ENCODE results near the gene WDR73. TPM values are rescaled to one million over a fixed set of nuclear protein-coding genes. Genes with fewer than 3 reads are reported as not detected.

The WDR73 gene
- polyA plus RNA-seq, 1 experiment: 18.7 TPM

GRCh38 chr15:84600331-84600686, 53.8 kb downstream of the WDR73 start:
- H3K9me3 ChIP-seq (ENCODE audit: control insufficient read depth, insufficient read depth, low read length): no peaks in the 10 kb centered on the region; the same call in 1 of the 2 replicates
- CTCF ChIA-PET: interaction anchor here (1.4 to 5.5 kb wide), 2 partner anchors 12 to 32 kb away, joined by 3 to 39 read pairs; no protein-coding TSS in a partner anchor
- peak; percentile 59 for DNase-seq (ENCODE audit: low read depth, low spot score)
- no peak overlapping the region for H3K27ac ChIP-seq (ENCODE audit: low read depth, low read length)
- H3K4me3 ChIP-seq (ENCODE audit: low read depth, low read length): peak overlapping the region; percentile 99
- POLR2A ChIA-PET: interaction anchor here (0.6 kb wide), 1 partner anchor 9 kb away, joined by 3 read pairs; no protein-coding TSS in a partner anchor
- no peak for TF ChIP-seq CTCF (IDR thresholded peaks at IDR 0.05; ENCODE audit: low read depth, low read length)
- H3K27me3 ChIP-seq (ENCODE audit: control insufficient read depth, insufficient read depth, low read length): peaks cover 9% of the 10 kb centered on the region

GRCh38 chr15:84599906-84600305, 54.2 kb downstream of the WDR73 start:
- H3K9me3 ChIP-seq (ENCODE audit: control insufficient read depth, insufficient read depth, low read length): no peaks in the 10 kb centered on the region; the same call in 1 of the 2 replicates
- H3K27me3 ChIP-seq (ENCODE audit: control insufficient read depth, insufficient read depth, low read length): peaks cover 9% of the 10 kb centered on the region
- POLR2A ChIA-PET: interaction anchor here (0.6 kb wide), 1 partner anchor 9 kb away, joined by 3 read pairs; no protein-coding TSS in a partner anchor
- peak overlapping the region; percentile 39 for H3K4me3 ChIP-seq (ENCODE audit: low read depth, low read length)
- H3K27ac ChIP-seq (ENCODE audit: low read depth, low read length): no peak overlapping the region
- TF ChIP-seq CTCF (IDR thresholded peaks at IDR 0.05; ENCODE audit: low read depth, low read length): no peak
- CTCF ChIA-PET: interaction anchor here (0.6 to 5.5 kb wide), 16 partner anchors 10 to 497 kb away, joined by 3 to 39 read pairs (median 4); partner anchors contain the start of gene NMB
- DNase-seq (ENCODE audit: low read depth, low spot score): no peak

- Histone ChIP-seq H3K4me3 (ENCODE audit: low read depth, low read length) (no peak overlapping the region), H3K9me3 (ENCODE audit: control insufficient read depth, insufficient read depth, low read length) (no peaks in the 10 kb centered on the region; the same call in 1 of the 2 replicates), H3K27me3 (ENCODE audit: control insufficient read depth, insufficient read depth, low read length) (peaks cover 11% of the 10 kb centered on the region), H3K27ac (ENCODE audit: low read depth, low read length) (no peak overlapping the region)
- peak; percentile 20 for DNase-seq (ENCODE audit: low read depth, low spot score)
- ChIA-PET CTCF (interaction anchor here (0.6 to 5.5 kb wide), 20 partner anchors 9 to 498 kb away, joined by 3 to 39 read pairs (median 4); partner anchors contain the start of gene NMB), POLR2A (no interaction called here)
- TF ChIP-seq CTCF (IDR thresholded peaks at IDR 0.05; ENCODE audit: low read depth, low read length): peak; percentile 80
Measured at GRCh38 chr15:84598993-84599392, 55.1 kb downstream of the WDR73 start.

- H3K4me3 ChIP-seq (ENCODE audit: low read depth, low read length): no peak overlapping the region
Measured at GRCh38 chr15:84598250-84598649, 55.8 kb downstream of the WDR73 start.

More at GRCh38 chr15:84598250-84598649, 55.8 kb downstream of the WDR73 start:
- Histone ChIP-seq H3K27ac (ENCODE audit: low read depth, low read length) (no peak overlapping the region), H3K27me3 (ENCODE audit: control insufficient read depth, insufficient read depth, low read length) (peaks cover 13% of the 10 kb centered on the region), H3K9me3 (ENCODE audit: control insufficient read depth, insufficient read depth, low read length) (no peaks in the 10 kb centered on the region; the same call in 1 of the 2 replicates)
- ChIA-PET CTCF (interaction anchor here (0.6 to 5.5 kb wide), 7 partner anchors 8 to 330 kb away, joined by 3 to 39 read pairs (median 8); no protein-coding TSS in a partner anchor), POLR2A (no interaction called here)
- TF ChIP-seq CTCF (IDR thresholded peaks at IDR 0.05; ENCODE audit: low read depth, low read length): no peak
- no peak for DNase-seq (ENCODE audit: low read depth, low spot score)

Measured in AG04450 (cell line).